GM23338 (cell line): ENCODE measurements around the gene AMBRA1. TPM values are rescaled to one million over a fixed set of nuclear protein-coding genes. Genes with fewer than 3 reads are reported as not detected.

ENCODE experiments used
- ATAC-seq: fragments of 200-7000 bp; cut with Tn5 transposase; 3 replicates; pipeline ENCODE4 v1.9.1; 2020
- DNase-seq: peaks from one replicate; pipeline ENCODE4 v3.0.0-alpha.2; 2015; ENCODE audit warnings: low spot score
- H2AFZ ChIP-seq: fragments of 200-600 bp; sonication (generic); 2 replicates; pipeline ENCODE4 v1.8.0; 2016; ENCODE audit warnings: antibody characterized with exemption, mild to moderate bottlenecking, moderate library complexity
- H3F3A ChIP-seq: fragments of 200-600 bp; sonication (generic); replicated peaks from 2 replicates; pipeline ENCODE4 v1.8.0; 2017; ENCODE audit warnings: antibody characterized with exemption, mixed run types, low read depth
- H3K27ac ChIP-seq: fragments of 200-600 bp; sonication (generic); 2 replicates; pipeline ENCODE4 v1.6.1; 2016; ENCODE audit warnings: low read depth
- H3K27me3 ChIP-seq: fragments of 200-600 bp; sonication (generic); 2 replicates; pipeline ENCODE4 v1.8.0; 2016; ENCODE audit warnings: mild to moderate bottlenecking, mixed run types, moderate library complexity; ENCODE audit not compliant: insufficient read depth
- H3K36me3 ChIP-seq: fragments of 200-600 bp; sonication (generic); 2 replicates; pipeline ENCODE4 v1.8.0; 2016; ENCODE audit warnings: mild to moderate bottlenecking; ENCODE audit not compliant: insufficient read depth
- H3K4me1 ChIP-seq: fragments of 200-600 bp; sonication (generic); 2 replicates; pipeline ENCODE4 v1.8.0; 2016; ENCODE audit warnings: mild to moderate bottlenecking, moderate library complexity; ENCODE audit not compliant: insufficient read depth
- H3K4me2 ChIP-seq: fragments of 200-600 bp; sonication (generic); 2 replicates; pipeline ENCODE4 v1.7.1; 2017; ENCODE audit warnings: mixed run types
- H3K4me3 ChIP-seq: fragments of 200-600 bp; sonication (generic); 2 replicates; pipeline ENCODE4 v1.6.1; 2016; ENCODE audit warnings: mixed run types
- H3K79me2 ChIP-seq: fragments of 200-600 bp; sonication (generic); replicated peaks from 2 replicates; pipeline ENCODE4 v1.8.0; 2017; ENCODE audit warnings: mild to moderate bottlenecking; ENCODE audit not compliant: insufficient read depth
- H3K9me2 ChIP-seq: fragments of 200-600 bp; sonication (generic); 2 replicates; pipeline ENCODE4 v1.8.0; 2017; ENCODE audit not compliant: insufficient read depth
- H4K20me1 ChIP-seq: fragments of 200-600 bp; sonication (generic); replicated peaks from 2 replicates; pipeline ENCODE4 v1.8.0; 2017; ENCODE audit warnings: mild to moderate bottlenecking; ENCODE audit not compliant: insufficient read depth
- H3K27ac Mint-ChIP-seq: 2 replicates; pipeline ENCODE4 v1.8.0; 2020; ENCODE audit warnings: inconsistent platforms, mild to moderate bottlenecking, moderate library complexity, mixed read lengths
- H3K27me3 Mint-ChIP-seq: 3 replicates; pipeline ENCODE4 v1.8.0; 2022; ENCODE audit warnings: low read depth, mild to moderate bottlenecking, moderate library complexity, mixed read lengths, inconsistent platforms; ENCODE audit not compliant: insufficient read depth, poor library complexity
- H3K36me3 Mint-ChIP-seq: 3 replicates; pipeline ENCODE4 v1.8.0; 2021; ENCODE audit warnings: low read depth, mild to moderate bottlenecking, inconsistent platforms, moderate library complexity, mixed read lengths
- H3K4me1 Mint-ChIP-seq: 3 replicates; pipeline ENCODE4 v1.8.0; 2020; ENCODE audit warnings: mild to moderate bottlenecking, inconsistent platforms, mixed read lengths
- H3K4me3 Mint-ChIP-seq: 3 replicates; pipeline ENCODE4 v1.8.0; 2021; ENCODE audit warnings: moderate library complexity, mild to moderate bottlenecking, inconsistent platforms, mixed read lengths
- H3K9me3 Mint-ChIP-seq: 3 replicates; pipeline ENCODE4 v1.8.0; 2020; ENCODE audit warnings: moderate library complexity, mild to moderate bottlenecking, inconsistent platforms, mixed read lengths
- CREB1 ChIP-seq: fragments of 250-450 bp; sonication (Bioruptor Pico); IDR thresholded peaks from 2 replicates; pipeline ENCODE4 v1.5.0; 2020; ENCODE audit warnings: low read depth, mild to moderate bottlenecking, moderate library complexity
- CTCF ChIP-seq, 2 experiments: fragments of 200-600 bp in 1 of 2; sonication (generic) in 1 of 2; conservative IDR thresholded peaks; 2 replicates each; pipeline versions ENCODE4 v1.5.1 to v1.6.1; 2016 to 2017; ENCODE audit warnings: antibody characterized with exemption in 2 of 2, low read depth in 2 of 2, mild to moderate bottlenecking in 2 of 2, moderate library complexity in 1 of 2
- ETS1 ChIP-seq: IDR thresholded peaks from 2 replicates; pipeline ENCODE4 v1.6.1; 2016; ENCODE audit warnings: antibody characterized with exemption
- EZH2 ChIP-seq: fragments of 200-600 bp; sonication (generic); IDR thresholded peaks from one replicate; pipeline ENCODE4 v1.8.0; 2017; ENCODE audit warnings: antibody characterized with exemption, mild to moderate bottlenecking, low read depth; ENCODE audit not compliant: unreplicated experiment
- EZH2phosphoT487 ChIP-seq: fragments of 200-600 bp; sonication (generic); IDR thresholded peaks from one replicate; pipeline ENCODE4 v1.8.1; 2018; ENCODE audit warnings: antibody characterized with exemption; ENCODE audit not compliant: unreplicated experiment
- JUNB ChIP-seq: IDR thresholded peaks from one replicate; pipeline ENCODE4 v1.6.1; 2016; ENCODE audit warnings: antibody characterized with exemption; ENCODE audit not compliant: unreplicated experiment
- NANOG ChIP-seq: IDR thresholded peaks from 2 replicates; pipeline ENCODE4 v1.6.1; 2016; ENCODE audit warnings: antibody characterized with exemption, borderline replicate concordance
- POLR2AphosphoS5 ChIP-seq: IDR thresholded peaks from 2 replicates; pipeline ENCODE4 v1.6.1; 2016; ENCODE audit warnings: antibody characterized with exemption, low read depth
- REST ChIP-seq: IDR thresholded peaks from one replicate; pipeline ENCODE4 v1.6.1; 2018; ENCODE audit warnings: antibody characterized with exemption; ENCODE audit not compliant: unreplicated experiment
- STAT1 ChIP-seq: IDR thresholded peaks from one replicate; pipeline ENCODE4 v1.6.1; 2016; ENCODE audit warnings: antibody characterized with exemption; ENCODE audit not compliant: unreplicated experiment
- ZNF114 ChIP-seq: fragments of 250-450 bp; sonication (Bioruptor Pico); IDR thresholded peaks from 2 replicates; pipeline ENCODE4 v1.5.0; 2020; ENCODE audit warnings: mild to moderate bottlenecking, moderate library complexity
- ZNF331 ChIP-seq: fragments of 250-450 bp; sonication (Bioruptor Pico); IDR thresholded peaks from 2 replicates; pipeline ENCODE4 v1.5.0; 2020; ENCODE audit warnings: low read depth, mild to moderate bottlenecking, moderate library complexity
- ZNF462 ChIP-seq: fragments of 250-450 bp; sonication (Bioruptor Pico); IDR thresholded peaks from 2 replicates; pipeline ENCODE4 v1.5.0; 2020; ENCODE audit warnings: mild to moderate bottlenecking, moderate library complexity
- polyA plus RNA-seq: library from polyadenylated mRNA; unstranded; fragments of >200 nt; fragmentation: Nextera tagmentation; extraction: Ambion mirVana; gene quantifications from 2 replicates; pipeline ENCODE4 v1.2.1, GENCODE V29; 2016
- total RNA-seq: library from RNA; depleted of rRNA; stranded (reverse); fragments of >200 nt; shearing (Covaris generic); gene quantifications from 2 replicates; pipeline ENCODE4 v1.2.3, GENCODE V29; 2014

AMBRA1 gene
- total and polyA plus RNA-seq, 2 experiments from 2014 or later = 8.3 to 34.8 TPM

- Histone ChIP-seq H3K27ac (peak overlapping the region; percentile 56; the same call in 1 of the 2 replicates), H3K79me2 (peaks cover 99% of the 10 kb centered on the region), H3K9me2 (no peaks in the 10 kb centered on the region), H3K4me1 (peaks cover 30% of the 10 kb centered on the region), H3K4me2 (no peak overlapping the region), H3F3A (0 out of 2 replicates have a peak, but pooled peaks cover 7% of the 10 kb centered on the region), H4K20me1 (peaks cover 30% of the 10 kb centered on the region), H2AFZ (no peak overlapping the region), H3K4me3 (no peak overlapping the region), H3K27me3 (no peaks in the 10 kb centered on the region), H3K36me3 (no peaks in the 10 kb centered on the region)
- DNase-seq (no peak), ATAC-seq (no peak)
- Mint-ChIP-seq H3K27me3 (no peaks in the 10 kb centered on the region), H3K36me3 (0 out of 3 replicates have a peak, but pooled peaks cover 2% of the 10 kb centered on the region), H3K4me1 (peaks cover 35% of the 10 kb centered on the region), H3K4me3 (no peak overlapping the region), H3K27ac (no peak overlapping the region), H3K9me3 (no peaks in the 10 kb centered on the region; the same call in 2 of the 3 replicates)
- TF ChIP-seq NANOG (no peak), STAT1 (no peak), ZNF331 (no peak), EZH2 (no peak), ZNF114 (no peak), JUNB (no peak), ZNF462 (CRISPR knock-in tag) (no peak), REST (no peak), CREB1 (CRISPR knock-in tag) (no peak), POLR2AphosphoS5 (no peak), ETS1 (no peak), CTCF (conservative IDR thresholded peaks at IDR 0.05; ENCODE audit: low read depth in 2 of 2) (no peak), EZH2phosphoT487 (no peak)
Measured at GRCh38 chr11:46523290-46523689, 70.5 kb downstream of the AMBRA1 start.
